ENCODE data around the gene THSD4. TPM values are rescaled to one million over a fixed set of nuclear protein-coding genes. Genes with fewer than 3 reads are reported as not detected.

Gene THSD4
- polyA plus RNA-seq, 1 donor from 2014 or later, result 0.46 TPM

DNA sequence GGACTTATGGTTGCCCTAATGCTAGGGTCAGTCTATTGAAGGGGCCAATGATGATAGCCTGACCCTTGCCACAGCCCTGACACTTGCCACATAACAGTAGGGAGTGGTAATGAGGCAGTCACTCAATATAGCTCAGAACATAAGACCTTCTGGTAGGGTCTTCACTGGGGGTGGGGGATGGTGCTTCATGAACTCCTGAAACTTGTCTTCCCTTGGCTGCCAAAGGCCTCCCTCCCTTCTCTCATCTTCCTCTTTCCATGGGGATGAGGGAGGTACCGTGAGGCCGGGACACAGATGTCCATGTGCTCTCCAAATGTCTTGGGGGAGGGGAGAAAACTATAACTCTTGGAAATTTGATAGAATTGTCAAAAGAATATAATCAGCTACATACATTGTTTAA lies 21.1 kb upstream of the THSD4 start:
- no peaks in the 10 kb centered on the region for H3F3A ChIP-seq (ENCODE audit: insufficient read depth, low read length, poor library complexity, severe bottlenecking)
- no peak overlapping the region for H3K27ac ChIP-seq (ENCODE audit: low read length)
- no peak overlapping the region for H2AFZ ChIP-seq (ENCODE audit: low read depth, low read length)
- no peak overlapping the region for H3K4me2 ChIP-seq (ENCODE audit: low read length)
- no peaks in the 10 kb centered on the region for H3K9me3 ChIP-seq (ENCODE audit: low read length)
- H3K79me2 ChIP-seq (replicated peaks; ENCODE audit: insufficient read depth, low read length), result no peaks in the 10 kb centered on the region
- no peaks in the 10 kb centered on the region for H3K36me3 ChIP-seq (ENCODE audit: insufficient read depth, low read length)
- no peak overlapping the region for H3K9ac ChIP-seq (ENCODE audit: low read length)
- no peaks in the 10 kb centered on the region for H3K9me2 ChIP-seq (ENCODE audit: insufficient read depth, low read length)
- H4K20me1 ChIP-seq (ENCODE audit: insufficient read depth), result no peaks in the 10 kb centered on the region
- H3K27me3 ChIP-seq (ENCODE audit: insufficient read depth, low read depth, low read length), result no peaks in the 10 kb centered on the region
- TF ChIP-seq EP300 (conservative IDR thresholded peaks at IDR 0.05; ENCODE audit: poor library complexity, severe bottlenecking) (no peak), MXI1 (conservative IDR thresholded peaks at IDR 0.05; ENCODE audit: poor library complexity, severe bottlenecking) (no peak), EZH2 (IDR thresholded peaks at IDR 0.05; ENCODE audit: borderline replicate concordance, insufficient read depth, low read length, poor library complexity, severe bottlenecking) (no peak), POLR2AphosphoS5 (IDR thresholded peaks at IDR 0.05) (no peak), REST (IDR thresholded peaks at IDR 0.05; ENCODE audit: borderline replicate concordance) (no peak), TAF1 (IDR thresholded peaks at IDR 0.05; ENCODE audit: low read depth) (no peak), SMC3 (conservative IDR thresholded peaks at IDR 0.05; ENCODE audit: poor library complexity) (no peak), RAD21 (conservative IDR thresholded peaks at IDR 0.05) (no peak)
- TF ChIP-seq, protein P1, sequence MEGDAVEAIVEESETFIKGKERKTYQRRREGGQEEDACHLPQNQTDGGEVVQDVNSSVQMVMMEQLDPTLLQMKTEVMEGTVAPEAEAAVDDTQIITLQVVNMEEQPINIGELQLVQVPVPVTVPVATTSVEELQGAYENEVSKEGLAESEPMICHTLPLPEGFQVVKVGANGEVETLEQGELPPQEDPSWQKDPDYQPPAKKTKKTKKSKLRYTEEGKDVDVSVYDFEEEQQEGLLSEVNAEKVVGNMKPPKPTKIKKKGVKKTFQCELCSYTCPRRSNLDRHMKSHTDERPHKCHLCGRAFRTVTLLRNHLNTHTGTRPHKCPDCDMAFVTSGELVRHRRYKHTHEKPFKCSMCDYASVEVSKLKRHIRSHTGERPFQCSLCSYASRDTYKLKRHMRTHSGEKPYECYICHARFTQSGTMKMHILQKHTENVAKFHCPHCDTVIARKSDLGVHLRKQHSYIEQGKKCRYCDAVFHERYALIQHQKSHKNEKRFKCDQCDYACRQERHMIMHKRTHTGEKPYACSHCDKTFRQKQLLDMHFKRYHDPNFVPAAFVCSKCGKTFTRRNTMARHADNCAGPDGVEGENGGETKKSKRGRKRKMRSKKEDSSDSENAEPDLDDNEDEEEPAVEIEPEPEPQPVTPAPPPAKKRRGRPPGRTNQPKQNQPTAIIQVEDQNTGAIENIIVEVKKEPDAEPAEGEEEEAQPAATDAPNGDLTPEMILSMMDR (IDR thresholded peaks at IDR 0.05; ENCODE audit: poor library complexity, severe bottlenecking), result no peak
- no peak overlapping the region for H3K4me3 ChIP-seq (ENCODE audit: low read length)

- no peaks in the 10 kb centered on the region for H3F3A ChIP-seq (ENCODE audit: insufficient read depth, low read length, poor library complexity, severe bottlenecking)
- TF ChIP-seq POLR2AphosphoS5 (IDR thresholded peaks at IDR 0.05) (no peak), EP300 (conservative IDR thresholded peaks at IDR 0.05; ENCODE audit: poor library complexity, severe bottlenecking) (no peak), RAD21 (conservative IDR thresholded peaks at IDR 0.05) (no peak), EZH2 (IDR thresholded peaks at IDR 0.05; ENCODE audit: borderline replicate concordance, insufficient read depth, low read length, poor library complexity, severe bottlenecking) (no peak), MXI1 (conservative IDR thresholded peaks at IDR 0.05; ENCODE audit: poor library complexity, severe bottlenecking) (no peak)
- H3K79me2 ChIP-seq (replicated peaks; ENCODE audit: insufficient read depth, low read length), result no peaks in the 10 kb centered on the region
- no peak overlapping the region for H3K27ac ChIP-seq (ENCODE audit: low read length)
- H3K4me3 ChIP-seq (ENCODE audit: low read length), result no peak overlapping the region
- H3K9ac ChIP-seq (ENCODE audit: low read length), result no peak overlapping the region
- no peaks in the 10 kb centered on the region for H3K36me3 ChIP-seq (ENCODE audit: insufficient read depth, low read length)
- H3K27me3 ChIP-seq (ENCODE audit: insufficient read depth, low read depth, low read length), result no peaks in the 10 kb centered on the region
- H2AFZ ChIP-seq (ENCODE audit: low read depth, low read length), result no peak overlapping the region
- H3K9me3 ChIP-seq (ENCODE audit: low read length), result no peaks in the 10 kb centered on the region
- no peaks in the 10 kb centered on the region for H4K20me1 ChIP-seq (ENCODE audit: insufficient read depth)
- H3K9me2 ChIP-seq (ENCODE audit: insufficient read depth, low read length), result no peaks in the 10 kb centered on the region
- H3K4me2 ChIP-seq (ENCODE audit: low read length), result no peak overlapping the region
Measured at GRCh38 chr15:71096676-71097075, 18.6 kb upstream of the THSD4 start.

Measured in neural cell (in vitro differentiated cells).